ENCODE data around the gene TRAF4. TPM values are rescaled to one million over a fixed set of nuclear protein-coding genes. Genes with fewer than 3 reads are reported as not detected.

The TRAF4 gene
- total RNA-seq, 1 experiment from 2014 or later, result 126 TPM

- H3K27me3 Mint-ChIP-seq (ENCODE audit: insufficient read depth, unreplicated experiment), result no peaks in the 10 kb centered on the region
- peak; percentile 88 for DNase-seq (ENCODE audit: unreplicated experiment)
- CTCF ChIA-PET, result interaction anchor here (1.0 to 15.1 kb wide), 5 partner anchors 12 to 151 kb away, joined by 3 to 365 read pairs (median 4); partner anchors contain the start of genes FLOT2, NEK8 and TLCD1
- BruUV-seq (replicated peaks), result no TSS peak
- H3K36me3 Mint-ChIP-seq (ENCODE audit: insufficient read depth, unreplicated experiment), result peaks cover 74% of the 10 kb centered on the region
- peak overlapping the region; percentile 91 for H3K4me3 Mint-ChIP-seq (ENCODE audit: unreplicated experiment)
- POLR2A ChIA-PET, result interaction anchor here (1.8 to 17.3 kb wide), 8 partner anchors 16 to 205 kb away, joined by 6 to 1135 read pairs (median 14); partner anchors contain the start of genes DHRS13, NEK8, PHF12 and RPL23A
- H3K9me3 Mint-ChIP-seq (ENCODE audit: unreplicated experiment), result no peaks in the 10 kb centered on the region
- TF ChIP-seq CTCF (IDR thresholded peaks at IDR 0.05; ENCODE audit: unreplicated experiment), result no peak
- H3K27ac Mint-ChIP-seq (ENCODE audit: low read depth, unreplicated experiment), result peak overlapping the region; percentile 89
- intact Hi-C loops (cut with micrococcal nuclease), result no loop called here
- H3K4me1 Mint-ChIP-seq (ENCODE audit: insufficient read depth, unreplicated experiment), result peaks cover 19% of the 10 kb centered on the region
These were observed 3.4 kb downstream of the TRAF4 start for GRCh38 chr17:28747051-28747691.

- ChIA-PET CTCF (interaction anchor here (0.6 to 15.1 kb wide), 5 partner anchors 14 to 150 kb away, joined by 3 to 365 read pairs (median 5); partner anchors contain the start of genes FLOT2, NEK8, RPL23A and TLCD1), POLR2A (interaction anchor here (1.1 to 17.3 kb wide), 5 partner anchors 15 to 202 kb away, joined by 3 to 1135 read pairs (median 7); partner anchors contain the start of genes FLOT2, NEK8, RPL23A and TLCD1)
- Mint-ChIP-seq H3K27me3 (ENCODE audit: insufficient read depth, unreplicated experiment) (no peaks in the 10 kb centered on the region), H3K36me3 (ENCODE audit: insufficient read depth, unreplicated experiment) (peaks cover 83% of the 10 kb centered on the region), H3K9me3 (ENCODE audit: unreplicated experiment) (no peaks in the 10 kb centered on the region), H3K4me3 (ENCODE audit: unreplicated experiment) (no peak overlapping the region), H3K27ac (ENCODE audit: low read depth, unreplicated experiment) (peak overlapping the region; percentile 62), H3K4me1 (ENCODE audit: insufficient read depth, unreplicated experiment) (peaks cover 15% of the 10 kb centered on the region)
- no peak for DNase-seq (ENCODE audit: unreplicated experiment)
- no TSS peak for BruUV-seq (replicated peaks)
- TF ChIP-seq CTCF (IDR thresholded peaks at IDR 0.05; ENCODE audit: unreplicated experiment), result no peak
- intact Hi-C loops (cut with micrococcal nuclease), result no loop called here
These were observed 4.3 kb downstream of the TRAF4 start for GRCh38 chr17:28747801-28748750.

GRCh38 chr17:28748852-28749515 is 5.2 kb downstream of the TRAF4 start:
- Mint-ChIP-seq H3K36me3 (ENCODE audit: insufficient read depth, unreplicated experiment) (peaks cover 83% of the 10 kb centered on the region), H3K27me3 (ENCODE audit: insufficient read depth, unreplicated experiment) (no peaks in the 10 kb centered on the region), H3K27ac (ENCODE audit: low read depth, unreplicated experiment) (peak overlapping the region; percentile 62), H3K4me1 (ENCODE audit: insufficient read depth, unreplicated experiment) (peaks cover 13% of the 10 kb centered on the region), H3K4me3 (ENCODE audit: unreplicated experiment) (no peak overlapping the region), H3K9me3 (ENCODE audit: unreplicated experiment) (no peaks in the 10 kb centered on the region)
- no peak for TF ChIP-seq CTCF (IDR thresholded peaks at IDR 0.05; ENCODE audit: unreplicated experiment)
- POLR2A ChIA-PET, result interaction anchor here (1.1 to 17.3 kb wide), 5 partner anchors 22 to 203 kb away, joined by 3 to 1135 read pairs (median 6); partner anchors contain the start of genes FLOT2, NEK8, PHF12 and RPL23A
- no TSS peak for BruUV-seq (replicated peaks)
- intact Hi-C loops (cut with micrococcal nuclease), result no loop called here
- CTCF ChIA-PET, result interaction anchor here (0.6 to 15.1 kb wide), 10 partner anchors 9 to 174 kb away, joined by 3 to 365 read pairs (median 4); partner anchors contain the start of genes NEK8, RPL23A and TLCD1
- DNase-seq (ENCODE audit: unreplicated experiment), result no peak

Data from MCF 10A (cell line).